Left ventricle myocardium inferior (tissue), 1 donor: ENCODE results near the gene PADI6. TPM values are rescaled to one million over a fixed set of nuclear protein-coding genes. Genes with fewer than 3 reads are reported as not detected.

Experiments
- DNase-seq: peaks from one replicate; pipeline ENCODE4 v3.0.0-alpha.2; 2020
- H3K27ac ChIP-seq: fragments of 200-600 bp; replicated peaks from 2 replicates; pipeline ENCODE4 v1.8.0; 2021
- H3K27me3 ChIP-seq: fragments of 200-600 bp; 2 replicates; pipeline ENCODE4 v1.8.0; 2021; ENCODE audit warnings: low read depth
- H3K36me3 ChIP-seq: fragments of 200-600 bp; 2 replicates; pipeline ENCODE4 v1.8.0; 2021
- H3K4me1 ChIP-seq: fragments of 200-600 bp; 2 replicates; pipeline ENCODE4 v1.8.0; 2021
- H3K4me3 ChIP-seq: fragments of 200-600 bp; 2 replicates; pipeline ENCODE4 v1.8.0; 2021; ENCODE audit warnings: mild to moderate bottlenecking, moderate library complexity
- H3K9me3 ChIP-seq: fragments of 200-600 bp; replicated peaks from 2 replicates; pipeline ENCODE4 v1.8.0; 2021
- intact Hi-C: fragments of 100-400 bp; cut with micrococcal nuclease; formaldehyde crosslinking; loops from one replicate; pipeline ENCODE4 v1.11.0; 2022
- total RNA-seq: library from RNA; stranded (reverse); fragmentation: NEBNext Ultra II Directional; extraction: Animal tissue kit (Norgen Biotek cat#: 25700); gene quantifications from one replicate; pipeline ENCODE4 v1.2.1, GENCODE V29; 2021
- TF ChIP-seq, protein P1 (sequence below): fragments of 200-600 bp; IDR thresholded peaks from 2 replicates; pipeline ENCODE4 v1.8.0; 2021; ENCODE audit warnings: antibody characterized with exemption, mild to moderate bottlenecking, borderline replicate concordance
- donor health status: DM: no; HTN: yes; CAD: no; lungs with severe emphysema.

The PADI6 gene
- total RNA-seq, 1 donor from 2014 or later: not detected

- TF ChIP-seq, protein P1, sequence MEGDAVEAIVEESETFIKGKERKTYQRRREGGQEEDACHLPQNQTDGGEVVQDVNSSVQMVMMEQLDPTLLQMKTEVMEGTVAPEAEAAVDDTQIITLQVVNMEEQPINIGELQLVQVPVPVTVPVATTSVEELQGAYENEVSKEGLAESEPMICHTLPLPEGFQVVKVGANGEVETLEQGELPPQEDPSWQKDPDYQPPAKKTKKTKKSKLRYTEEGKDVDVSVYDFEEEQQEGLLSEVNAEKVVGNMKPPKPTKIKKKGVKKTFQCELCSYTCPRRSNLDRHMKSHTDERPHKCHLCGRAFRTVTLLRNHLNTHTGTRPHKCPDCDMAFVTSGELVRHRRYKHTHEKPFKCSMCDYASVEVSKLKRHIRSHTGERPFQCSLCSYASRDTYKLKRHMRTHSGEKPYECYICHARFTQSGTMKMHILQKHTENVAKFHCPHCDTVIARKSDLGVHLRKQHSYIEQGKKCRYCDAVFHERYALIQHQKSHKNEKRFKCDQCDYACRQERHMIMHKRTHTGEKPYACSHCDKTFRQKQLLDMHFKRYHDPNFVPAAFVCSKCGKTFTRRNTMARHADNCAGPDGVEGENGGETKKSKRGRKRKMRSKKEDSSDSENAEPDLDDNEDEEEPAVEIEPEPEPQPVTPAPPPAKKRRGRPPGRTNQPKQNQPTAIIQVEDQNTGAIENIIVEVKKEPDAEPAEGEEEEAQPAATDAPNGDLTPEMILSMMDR: no peak
- intact Hi-C loops: no loop called here
- peaks cover 81% of the 10 kb centered on the region for H3K27me3 ChIP-seq
Measured at GRCh38 chr1:17363771-17364170, 8.2 kb upstream of the PADI6 start.

DNA sequence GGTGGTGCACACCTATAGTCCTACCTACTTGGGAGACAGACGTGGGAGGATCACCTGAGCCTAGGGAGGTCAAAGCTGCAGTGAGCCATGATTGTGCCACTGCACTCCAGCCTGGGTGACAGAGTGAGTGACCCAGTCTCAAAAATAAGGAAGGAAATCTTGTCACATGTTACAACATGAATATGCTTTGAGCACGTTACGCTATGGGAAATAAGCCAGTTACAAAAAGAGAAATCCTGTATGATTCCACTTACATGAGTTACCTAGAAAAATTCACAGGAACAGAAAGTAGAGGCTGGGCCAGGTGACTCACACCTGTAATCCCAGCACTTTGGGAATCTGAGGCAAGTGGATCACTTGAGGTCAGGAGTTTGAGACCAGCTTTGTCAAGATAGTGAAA is 6.7 kb upstream of the PADI6 start:
- no peaks in the 10 kb centered on the region for H3K36me3 ChIP-seq
- no peaks in the 10 kb centered on the region for H3K4me1 ChIP-seq
- H3K9me3 ChIP-seq: peaks cover 8% of the 10 kb centered on the region
- H3K4me3 ChIP-seq: no peak overlapping the region
- H3K27me3 ChIP-seq: peaks cover 89% of the 10 kb centered on the region
- intact Hi-C loops: no loop called here
- H3K27ac ChIP-seq: no peak overlapping the region
- TF ChIP-seq, protein P1: no peak
- no peak for DNase-seq

More at GRCh38 chr1:17363771-17364170, 8.2 kb upstream of the PADI6 start:
- Histone ChIP-seq H3K36me3 (no peaks in the 10 kb centered on the region), H3K27ac (no peak overlapping the region), H3K9me3 (peaks cover 8% of the 10 kb centered on the region), H3K4me3 (no peak overlapping the region), H3K4me1 (no peaks in the 10 kb centered on the region)
- no peak for DNase-seq

DNA sequence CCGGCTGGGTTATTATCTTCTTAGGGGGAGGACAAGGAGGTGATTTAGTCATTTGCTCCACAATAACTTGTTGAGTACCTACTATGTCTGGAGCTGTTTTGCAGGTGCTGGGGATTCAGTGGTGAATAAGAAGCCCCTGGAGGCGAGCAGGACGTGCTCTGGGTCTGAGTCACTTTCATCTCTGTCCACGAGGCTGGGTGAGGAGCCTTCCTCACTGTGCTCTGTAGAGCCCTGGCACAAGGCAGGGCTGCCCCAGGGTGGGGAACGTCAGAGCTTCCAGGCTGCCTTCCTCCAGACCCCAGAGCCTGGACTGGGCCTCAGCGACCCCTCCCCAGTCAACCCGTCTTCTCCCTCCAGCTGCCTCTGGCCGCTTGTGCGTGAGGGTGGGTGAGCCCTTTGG is 2.5 kb upstream of the PADI6 start:
- H3K27ac ChIP-seq: no peak overlapping the region
- peaks cover 96% of the 10 kb centered on the region for H3K27me3 ChIP-seq
- no peak overlapping the region for H3K4me3 ChIP-seq
- TF ChIP-seq, protein P1: no peak
- intact Hi-C loops: no loop called here
- no peaks in the 10 kb centered on the region for H3K4me1 ChIP-seq
- peaks cover 3% of the 10 kb centered on the region for H3K9me3 ChIP-seq
- DNase-seq: no peak
- H3K36me3 ChIP-seq: no peaks in the 10 kb centered on the region

- no peak overlapping the region for H3K4me3 ChIP-seq
- no peaks in the 10 kb centered on the region for H3K9me3 ChIP-seq
- H3K36me3 ChIP-seq: no peaks in the 10 kb centered on the region
- no peak overlapping the region for H3K27ac ChIP-seq
- intact Hi-C loops: no loop called here
- H3K4me1 ChIP-seq: no peaks in the 10 kb centered on the region
- TF ChIP-seq, protein P1: no peak
- H3K27me3 ChIP-seq: peaks cover 96% of the 10 kb centered on the region
- DNase-seq: no peak
Measured at GRCh38 chr1:17370618-17371017, 1.4 kb upstream of the PADI6 start.

DNA sequence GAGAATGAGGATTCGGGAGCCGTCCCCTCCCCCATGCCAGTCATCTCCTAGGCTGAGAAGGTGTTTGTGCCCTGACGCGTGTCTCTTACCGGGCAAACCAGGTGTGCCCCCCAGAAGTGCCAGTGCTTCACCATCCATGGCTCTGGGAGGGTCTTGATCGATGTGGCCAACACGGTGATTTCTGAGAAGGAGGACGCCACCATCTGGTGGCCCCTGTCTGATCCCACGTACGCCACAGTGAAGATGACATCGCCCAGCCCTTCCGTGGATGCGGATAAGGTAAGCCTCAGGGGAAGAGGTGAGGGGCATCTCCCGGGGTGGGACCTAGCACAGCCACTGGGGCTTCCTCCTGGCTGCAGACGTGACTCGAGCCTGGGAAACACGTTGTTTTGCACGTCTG is 959 bp downstream of the PADI6 start:
- H3K27me3 ChIP-seq: peaks cover 97% of the 10 kb centered on the region
- H3K36me3 ChIP-seq: no peaks in the 10 kb centered on the region
- no peak for DNase-seq
- H3K9me3 ChIP-seq: no peaks in the 10 kb centered on the region
- no peak overlapping the region for H3K4me3 ChIP-seq
- TF ChIP-seq, protein P1: no peak
- intact Hi-C loops: no loop called here
- H3K4me1 ChIP-seq: no peaks in the 10 kb centered on the region
- H3K27ac ChIP-seq: no peak overlapping the region

DNA sequence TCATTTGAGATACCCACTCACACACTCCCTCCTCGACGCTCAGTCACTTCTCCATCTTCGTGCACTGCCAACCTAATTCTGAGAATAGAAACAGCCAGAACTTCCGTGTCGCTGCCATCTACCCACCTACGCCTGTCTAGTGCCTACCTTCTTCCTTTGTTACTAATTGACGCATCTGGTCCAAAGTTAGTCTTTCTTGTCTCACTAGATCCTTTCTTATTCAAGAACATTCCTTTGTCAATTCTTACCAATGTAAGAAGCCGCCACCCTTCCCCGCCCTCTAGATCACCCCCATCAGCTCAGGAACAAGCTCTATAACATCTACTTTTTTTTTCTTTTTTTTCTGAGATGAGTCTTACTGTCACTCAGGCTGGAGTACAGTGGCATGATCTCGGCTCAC is 3.7 kb downstream of the PADI6 start:
- H3K36me3 ChIP-seq: no peaks in the 10 kb centered on the region
- no peak for DNase-seq
- H3K4me3 ChIP-seq: no peak overlapping the region
- TF ChIP-seq, protein P1: no peak
- intact Hi-C loops: no loop called here
- no peaks in the 10 kb centered on the region for H3K4me1 ChIP-seq
- peaks cover 96% of the 10 kb centered on the region for H3K27me3 ChIP-seq
- no peaks in the 10 kb centered on the region for H3K9me3 ChIP-seq
- no peak overlapping the region for H3K27ac ChIP-seq
